ENCODE data around the gene RBM11.

The RBM11 gene

GRCh38 chr21:14263879-14264278 is 47.9 kb downstream of the RBM11 start:
- Histone ChIP-seq H3K27ac (no peak overlapping the region), H3K36me3 (no peaks in the 10 kb centered on the region), H3K4me1 (no peaks in the 10 kb centered on the region), H4K20me1 (no peaks in the 10 kb centered on the region), H3K9me3 (replicated peaks in 1 of 11) (no peaks in the 10 kb centered on the region), H3K9ac (no peak overlapping the region), H3K4me3 (no peak overlapping the region), H3K27me3 (no peaks in the 10 kb centered on the region), H3K4me2 (no peak overlapping the region)
- no peak for TF ChIP-seq Cebpa-rat (IDR thresholded peaks at IDR 0.05)

- TF ChIP-seq Cebpa-rat (IDR thresholded peaks at IDR 0.05): no peak
- no peak overlapping the region for H3K4me2 ChIP-seq
- H3K9ac ChIP-seq: no peak overlapping the region
- H3K4me3 ChIP-seq: no peak overlapping the region
- H3K9me3 ChIP-seq (replicated peaks in 1 of 11): no peaks in the 10 kb centered on the region
- no peaks in the 10 kb centered on the region for H4K20me1 ChIP-seq
- H3K36me3 ChIP-seq: no peaks in the 10 kb centered on the region
- no peak overlapping the region for H3K27ac ChIP-seq
- H3K27me3 ChIP-seq: no peaks in the 10 kb centered on the region
- no peaks in the 10 kb centered on the region for H3K4me1 ChIP-seq
These were observed 49.1 kb downstream of the RBM11 start for GRCh38 chr21:14265023-14265422.

- H3K27me3 ChIP-seq: no peaks in the 10 kb centered on the region
- no peak for TF ChIP-seq Cebpa-rat (IDR thresholded peaks at IDR 0.05)
- no peaks in the 10 kb centered on the region for H3K4me1 ChIP-seq
- no peak overlapping the region for H3K27ac ChIP-seq
- H3K36me3 ChIP-seq: no peaks in the 10 kb centered on the region
- H4K20me1 ChIP-seq: no peaks in the 10 kb centered on the region
- no peak overlapping the region for H3K9ac ChIP-seq
- H3K9me3 ChIP-seq (replicated peaks in 1 of 11): no peaks in the 10 kb centered on the region
- H3K4me2 ChIP-seq: no peak overlapping the region
- no peak overlapping the region for H3K4me3 ChIP-seq
These were observed 51.1 kb downstream of the RBM11 start for GRCh38 chr21:14267076-14267475.

- H3K27ac ChIP-seq: no peak overlapping the region
- no peak overlapping the region for H3K9ac ChIP-seq
- H3K4me1 ChIP-seq: no peaks in the 10 kb centered on the region
- H3K27me3 ChIP-seq: no peaks in the 10 kb centered on the region
- peaks cover 0 to 5% (median 0%) of the 10 kb centered on the region in 11 experiments; a peak in 2 of 22 replicates for H3K9me3 ChIP-seq (replicated peaks in 1 of 11)
- no peak overlapping the region for H3K4me3 ChIP-seq
- TF ChIP-seq Cebpa-rat (IDR thresholded peaks at IDR 0.05): no peak
- H3K4me2 ChIP-seq: no peak overlapping the region
- H3K36me3 ChIP-seq: no peaks in the 10 kb centered on the region
- H4K20me1 ChIP-seq: no peaks in the 10 kb centered on the region
These were observed 54.7 kb downstream of the RBM11 start for GRCh38 chr21:14270631-14271030.

GRCh38 chr21:14271053-14271452 is 55.1 kb downstream of the RBM11 start:
- Histone ChIP-seq H3K9ac (no peak overlapping the region), H3K4me1 (no peaks in the 10 kb centered on the region), H3K4me2 (no peak overlapping the region), H3K4me3 (no peak overlapping the region), H3K27me3 (no peaks in the 10 kb centered on the region), H3K9me3 (replicated peaks in 1 of 11) (peaks cover 0 to 5% (median 0%) of the 10 kb centered on the region in 11 experiments; a peak in 2 of 22 replicates), H4K20me1 (no peaks in the 10 kb centered on the region), H3K36me3 (no peaks in the 10 kb centered on the region), H3K27ac (no peak overlapping the region)
- TF ChIP-seq Cebpa-rat (IDR thresholded peaks at IDR 0.05): no peak

GRCh38 chr21:14271641-14272040 is 55.7 kb downstream of the RBM11 start:
- H3K4me3 ChIP-seq: no peak overlapping the region
- H3K27ac ChIP-seq: no peak overlapping the region
- no peak for TF ChIP-seq Cebpa-rat (IDR thresholded peaks at IDR 0.05)
- H4K20me1 ChIP-seq: no peaks in the 10 kb centered on the region
- no peaks in the 10 kb centered on the region for H3K36me3 ChIP-seq
- no peak overlapping the region for H3K4me2 ChIP-seq
- no peak overlapping the region for H3K9ac ChIP-seq
- H3K9me3 ChIP-seq (replicated peaks in 1 of 11): peaks cover 0 to 5% (median 0%) of the 10 kb centered on the region in 11 experiments; a peak in 2 of 22 replicates
- no peaks in the 10 kb centered on the region for H3K27me3 ChIP-seq
- H3K4me1 ChIP-seq: no peaks in the 10 kb centered on the region

- no peak overlapping the region for H3K4me2 ChIP-seq
- no peaks in the 10 kb centered on the region for H3K36me3 ChIP-seq
- H3K27me3 ChIP-seq: no peaks in the 10 kb centered on the region
- H3K27ac ChIP-seq: no peak overlapping the region
- peaks cover 0 to 5% (median 0%) of the 10 kb centered on the region in 11 experiments; a peak in 2 of 22 replicates for H3K9me3 ChIP-seq (replicated peaks in 1 of 11)
- no peak overlapping the region for H3K9ac ChIP-seq
- H3K4me3 ChIP-seq: no peak overlapping the region
- no peaks in the 10 kb centered on the region for H4K20me1 ChIP-seq
- TF ChIP-seq Cebpa-rat (IDR thresholded peaks at IDR 0.05): no peak
- H3K4me1 ChIP-seq: no peaks in the 10 kb centered on the region
These were observed 58.0 kb downstream of the RBM11 start for GRCh38 chr21:14273736-14274538.

- Histone ChIP-seq H3K9me3 (replicated peaks in 1 of 11) (peaks cover 0 to 5% (median 0%) of the 10 kb centered on the region in 11 experiments; a peak in 2 of 22 replicates), H3K4me2 (no peak overlapping the region), H4K20me1 (no peaks in the 10 kb centered on the region), H3K27me3 (no peaks in the 10 kb centered on the region), H3K9ac (no peak overlapping the region), H3K4me1 (no peaks in the 10 kb centered on the region), H3K27ac (no peak overlapping the region), H3K4me3 (no peak overlapping the region), H3K36me3 (no peaks in the 10 kb centered on the region)
- no peak for TF ChIP-seq Cebpa-rat (IDR thresholded peaks at IDR 0.05)
These were observed 59.8 kb downstream of the RBM11 start for GRCh38 chr21:14275702-14276205.
